ENCODE measurements around the gene TK2. TPM values are rescaled to one million over a fixed set of nuclear protein-coding genes. Genes with fewer than 3 reads are reported as not detected.
A peak's percentile ranks its signal among the peaks of the same experiment; 100 is the strongest.

TK2 gene
- total RNA-seq, 1 experiment from 2014 or later, result 5.0 TPM

DNA sequence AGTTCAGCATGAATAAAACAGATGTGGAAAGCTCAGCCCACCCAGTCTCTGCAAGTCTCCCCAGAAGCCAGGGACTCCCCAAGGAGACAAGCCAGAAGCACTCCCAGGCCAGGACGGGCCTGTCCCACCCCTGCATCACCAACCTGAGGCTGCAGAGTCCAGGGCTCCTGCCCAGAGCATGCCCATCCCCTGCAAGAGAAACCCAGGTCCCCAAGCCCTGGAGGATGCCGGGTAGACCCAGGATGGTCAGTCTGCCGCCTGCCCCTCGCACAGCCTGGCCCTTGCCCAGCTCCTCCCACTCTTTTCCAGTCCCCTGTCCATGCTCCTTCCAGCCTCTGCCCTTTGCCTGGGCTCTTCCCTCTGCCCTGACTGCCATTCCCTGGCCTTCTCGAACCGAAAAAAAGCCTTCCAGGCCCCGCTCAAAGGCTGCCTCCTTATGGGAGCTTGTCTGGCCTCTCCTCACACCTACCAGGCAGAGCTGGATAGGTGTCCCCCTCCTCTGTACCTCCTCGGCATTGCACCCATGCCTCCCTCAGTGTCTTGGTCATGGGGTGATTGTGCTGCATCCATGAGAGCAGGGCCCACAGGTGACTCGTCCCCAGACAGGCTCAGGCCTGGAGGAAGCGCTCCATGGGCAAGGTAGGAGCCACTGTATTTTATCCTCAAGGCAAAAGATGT is 78.1 kb downstream of the TK2 start:
- ChIA-PET POLR2A (interaction anchor here (1.3 kb wide), 1 partner anchor 37 kb away, joined by 4 read pairs; no protein-coding TSS in a partner anchor), CTCF (interaction anchor here (0.8 to 2.7 kb wide), 9 partner anchors 16 to 130 kb away, joined by 3 to 17 read pairs (median 3); no protein-coding TSS in a partner anchor)
- Mint-ChIP-seq H3K4me1 (peaks cover 16% of the 10 kb centered on the region), H3K4me3 (no peak overlapping the region), H3K27me3 (ENCODE audit: low read depth) (peaks cover 2% of the 10 kb centered on the region; the same call in 1 of the 2 replicates), H3K36me3 (no peaks in the 10 kb centered on the region), H3K9me3 (no peaks in the 10 kb centered on the region), H3K27ac (no peak overlapping the region)
- TF ChIP-seq ZNF416 (CRISPR knock-in tag; IDR thresholded peaks at IDR 0.05) (no peak), ZNF671 (CRISPR knock-in tag; IDR thresholded peaks at IDR 0.05) (no peak), FOXP1 (CRISPR knock-in tag; IDR thresholded peaks at IDR 0.05; ENCODE audit: borderline replicate concordance) (no peak)
- TF ChIP-seq, protein P1, sequence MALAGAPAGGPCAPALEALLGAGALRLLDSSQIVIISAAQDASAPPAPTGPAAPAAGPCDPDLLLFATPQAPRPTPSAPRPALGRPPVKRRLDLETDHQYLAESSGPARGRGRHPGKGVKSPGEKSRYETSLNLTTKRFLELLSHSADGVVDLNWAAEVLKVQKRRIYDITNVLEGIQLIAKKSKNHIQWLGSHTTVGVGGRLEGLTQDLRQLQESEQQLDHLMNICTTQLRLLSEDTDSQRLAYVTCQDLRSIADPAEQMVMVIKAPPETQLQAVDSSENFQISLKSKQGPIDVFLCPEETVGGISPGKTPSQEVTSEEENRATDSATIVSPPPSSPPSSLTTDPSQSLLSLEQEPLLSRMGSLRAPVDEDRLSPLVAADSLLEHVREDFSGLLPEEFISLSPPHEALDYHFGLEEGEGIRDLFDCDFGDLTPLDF (CRISPR knock-in tag; IDR thresholded peaks at IDR 0.05), result no peak
- TF ChIP-seq, protein P2, sequence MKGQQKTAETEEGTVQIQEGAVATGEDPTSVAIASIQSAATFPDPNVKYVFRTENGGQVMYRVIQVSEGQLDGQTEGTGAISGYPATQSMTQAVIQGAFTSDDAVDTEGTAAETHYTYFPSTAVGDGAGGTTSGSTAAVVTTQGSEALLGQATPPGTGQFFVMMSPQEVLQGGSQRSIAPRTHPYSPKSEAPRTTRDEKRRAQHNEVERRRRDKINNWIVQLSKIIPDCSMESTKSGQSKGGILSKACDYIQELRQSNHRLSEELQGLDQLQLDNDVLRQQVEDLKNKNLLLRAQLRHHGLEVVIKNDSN (CRISPR knock-in tag; IDR thresholded peaks at IDR 0.05), result no peak
- TF ChIP-seq, protein P3, sequence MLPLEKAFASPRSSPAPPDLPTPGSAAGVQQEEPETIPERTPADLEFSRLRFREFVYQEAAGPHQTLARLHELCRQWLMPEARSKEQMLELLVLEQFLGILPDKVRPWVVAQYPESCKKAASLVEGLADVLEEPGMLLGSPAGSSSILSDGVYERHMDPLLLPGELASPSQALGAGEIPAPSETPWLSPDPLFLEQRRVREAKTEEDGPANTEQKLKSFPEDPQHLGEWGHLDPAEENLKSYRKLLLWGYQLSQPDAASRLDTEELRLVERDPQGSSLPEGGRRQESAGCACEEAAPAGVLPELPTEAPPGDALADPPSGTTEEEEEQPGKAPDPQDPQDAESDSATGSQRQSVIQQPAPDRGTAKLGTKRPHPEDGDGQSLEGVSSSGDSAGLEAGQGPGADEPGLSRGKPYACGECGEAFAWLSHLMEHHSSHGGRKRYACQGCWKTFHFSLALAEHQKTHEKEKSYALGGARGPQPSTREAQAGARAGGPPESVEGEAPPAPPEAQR (CRISPR knock-in tag; IDR thresholded peaks at IDR 0.05), result no peak
- DNase-seq (ENCODE audit: low spot score), result no peak
- peak; percentile 60 for ATAC-seq

DNA sequence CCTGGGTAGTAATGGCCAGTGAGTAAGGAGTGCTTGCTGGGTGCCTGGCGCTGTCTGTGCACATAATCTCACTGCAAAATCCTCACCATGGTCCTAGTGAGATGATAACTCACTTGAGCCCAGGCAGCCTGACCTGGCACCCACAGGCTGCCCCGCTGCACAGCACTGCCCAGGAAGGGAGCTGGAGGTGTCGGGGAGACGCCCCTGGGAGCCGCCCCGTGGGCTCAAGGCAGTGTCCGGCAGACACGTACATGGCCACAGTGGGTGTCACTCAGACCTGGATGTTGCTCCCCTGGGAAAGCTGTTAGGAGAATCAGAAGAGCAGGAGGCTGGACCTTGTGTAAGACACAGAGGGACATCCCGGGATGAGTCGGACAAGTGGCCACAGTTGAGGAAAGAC is 78.7 kb downstream of the TK2 start:
- no peak for ATAC-seq
- Mint-ChIP-seq H3K36me3 (no peaks in the 10 kb centered on the region), H3K9me3 (no peaks in the 10 kb centered on the region), H3K27me3 (ENCODE audit: low read depth) (no peaks in the 10 kb centered on the region), H3K4me1 (peaks cover 16% of the 10 kb centered on the region), H3K27ac (no peak overlapping the region), H3K4me3 (no peak overlapping the region)
- DNase-seq (ENCODE audit: low spot score), result no peak
- CTCF ChIA-PET, result interaction anchor here (0.8 to 2.7 kb wide), 8 partner anchors 16 to 129 kb away, joined by 3 to 17 read pairs (median 3); no protein-coding TSS in a partner anchor
- POLR2A ChIA-PET, result interaction anchor here (1.3 kb wide), 1 partner anchor 36 kb away, joined by 4 read pairs; no protein-coding TSS in a partner anchor
- TF ChIP-seq CBFB (CRISPR knock-in tag; IDR thresholded peaks at IDR 0.05; ENCODE audit: low read depth) (no peak), TP53 (CRISPR knock-in tag; IDR thresholded peaks at IDR 0.05) (no peak), ZNF121 (CRISPR knock-in tag; IDR thresholded peaks at IDR 0.05) (no peak), TEAD4 (CRISPR knock-in tag; IDR thresholded peaks at IDR 0.05) (no peak)
- TF ChIP-seq, protein P4, sequence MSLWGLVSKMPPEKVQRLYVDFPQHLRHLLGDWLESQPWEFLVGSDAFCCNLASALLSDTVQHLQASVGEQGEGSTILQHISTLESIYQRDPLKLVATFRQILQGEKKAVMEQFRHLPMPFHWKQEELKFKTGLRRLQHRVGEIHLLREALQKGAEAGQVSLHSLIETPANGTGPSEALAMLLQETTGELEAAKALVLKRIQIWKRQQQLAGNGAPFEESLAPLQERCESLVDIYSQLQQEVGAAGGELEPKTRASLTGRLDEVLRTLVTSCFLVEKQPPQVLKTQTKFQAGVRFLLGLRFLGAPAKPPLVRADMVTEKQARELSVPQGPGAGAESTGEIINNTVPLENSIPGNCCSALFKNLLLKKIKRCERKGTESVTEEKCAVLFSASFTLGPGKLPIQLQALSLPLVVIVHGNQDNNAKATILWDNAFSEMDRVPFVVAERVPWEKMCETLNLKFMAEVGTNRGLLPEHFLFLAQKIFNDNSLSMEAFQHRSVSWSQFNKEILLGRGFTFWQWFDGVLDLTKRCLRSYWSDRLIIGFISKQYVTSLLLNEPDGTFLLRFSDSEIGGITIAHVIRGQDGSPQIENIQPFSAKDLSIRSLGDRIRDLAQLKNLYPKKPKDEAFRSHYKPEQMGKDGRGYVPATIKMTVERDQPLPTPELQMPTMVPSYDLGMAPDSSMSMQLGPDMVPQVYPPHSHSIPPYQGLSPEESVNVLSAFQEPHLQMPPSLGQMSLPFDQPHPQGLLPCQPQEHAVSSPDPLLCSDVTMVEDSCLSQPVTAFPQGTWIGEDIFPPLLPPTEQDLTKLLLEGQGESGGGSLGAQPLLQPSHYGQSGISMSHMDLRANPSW (CRISPR knock-in tag; conservative IDR thresholded peaks at IDR 0.05; ENCODE audit: low read depth), result no peak
- TF ChIP-seq, protein P5, sequence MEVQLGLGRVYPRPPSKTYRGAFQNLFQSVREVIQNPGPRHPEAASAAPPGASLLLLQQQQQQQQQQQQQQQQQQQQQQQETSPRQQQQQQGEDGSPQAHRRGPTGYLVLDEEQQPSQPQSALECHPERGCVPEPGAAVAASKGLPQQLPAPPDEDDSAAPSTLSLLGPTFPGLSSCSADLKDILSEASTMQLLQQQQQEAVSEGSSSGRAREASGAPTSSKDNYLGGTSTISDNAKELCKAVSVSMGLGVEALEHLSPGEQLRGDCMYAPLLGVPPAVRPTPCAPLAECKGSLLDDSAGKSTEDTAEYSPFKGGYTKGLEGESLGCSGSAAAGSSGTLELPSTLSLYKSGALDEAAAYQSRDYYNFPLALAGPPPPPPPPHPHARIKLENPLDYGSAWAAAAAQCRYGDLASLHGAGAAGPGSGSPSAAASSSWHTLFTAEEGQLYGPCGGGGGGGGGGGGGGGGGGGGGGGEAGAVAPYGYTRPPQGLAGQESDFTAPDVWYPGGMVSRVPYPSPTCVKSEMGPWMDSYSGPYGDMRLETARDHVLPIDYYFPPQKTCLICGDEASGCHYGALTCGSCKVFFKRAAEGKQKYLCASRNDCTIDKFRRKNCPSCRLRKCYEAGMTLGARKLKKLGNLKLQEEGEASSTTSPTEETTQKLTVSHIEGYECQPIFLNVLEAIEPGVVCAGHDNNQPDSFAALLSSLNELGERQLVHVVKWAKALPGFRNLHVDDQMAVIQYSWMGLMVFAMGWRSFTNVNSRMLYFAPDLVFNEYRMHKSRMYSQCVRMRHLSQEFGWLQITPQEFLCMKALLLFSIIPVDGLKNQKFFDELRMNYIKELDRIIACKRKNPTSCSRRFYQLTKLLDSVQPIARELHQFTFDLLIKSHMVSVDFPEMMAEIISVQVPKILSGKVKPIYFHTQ (CRISPR knock-in tag; IDR thresholded peaks at IDR 0.05), result no peak
